ENCODE results near the gene TMEM154. TPM values are rescaled to one million over a fixed set of nuclear protein-coding genes. Genes with fewer than 3 reads are reported as not detected.

TMEM154 gene
- total and polyA plus RNA-seq, 2 experiments from 2014 or later = 0.36 to 1.7 TPM

DNA sequence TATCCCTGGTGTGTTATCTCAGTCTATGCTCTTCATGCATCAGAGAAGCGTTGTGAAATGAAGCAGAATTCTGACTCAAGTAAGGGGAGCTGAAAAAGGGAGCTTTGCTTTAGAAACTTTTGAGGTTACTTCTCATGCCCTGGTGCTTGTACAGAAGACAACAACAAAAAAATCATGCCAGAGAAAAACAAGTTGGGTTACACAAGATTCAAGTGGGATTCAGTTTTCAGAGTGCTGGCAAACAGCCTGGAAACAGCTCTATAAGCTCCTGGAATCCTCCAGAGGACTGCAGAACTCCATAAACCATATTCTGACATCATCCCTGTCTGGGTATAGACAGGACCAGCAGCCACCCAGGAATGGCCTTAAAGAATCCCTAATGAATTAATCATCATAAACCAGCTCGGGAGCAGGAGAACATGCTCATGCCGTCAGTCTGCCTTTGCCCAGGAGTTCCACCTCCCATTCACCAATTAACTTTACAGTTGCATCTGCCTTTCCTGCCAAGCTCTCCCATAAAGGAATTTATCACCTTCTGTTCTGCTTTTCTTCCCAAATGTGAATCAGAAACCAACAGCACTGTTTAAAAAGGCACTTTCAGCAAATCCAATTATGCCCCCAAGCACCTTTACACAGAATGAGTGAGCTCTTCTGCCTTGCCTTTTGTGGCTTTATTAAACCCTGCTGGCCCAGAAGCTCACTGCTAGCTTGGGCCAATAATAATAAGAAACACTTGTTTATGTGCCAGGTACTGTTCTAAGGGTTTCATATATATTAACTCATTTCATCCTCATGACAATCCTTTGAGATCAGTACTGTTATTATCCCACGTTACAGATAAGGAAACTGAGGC, 89.4 kb downstream of the TMEM154 start:
- peak; percentile 90 for DNase-seq (ENCODE audit: low spot score)
- H3K4me2 ChIP-seq = peak overlapping the region; percentile 67
- H3K27ac ChIP-seq = peak overlapping the region; percentile 54
- 36% methylated on average over 4 of the region's 4 CpGs for WGBS (ENCODE audit: low lambda C conversion rate, missing lambda C conversion rate)
- H4K20me1 ChIP-seq (ENCODE audit: insufficient read depth, poor library complexity, severe bottlenecking) = no peaks in the 10 kb centered on the region
- no peaks in the 10 kb centered on the region for H3K36me3 ChIP-seq (replicated peaks; ENCODE audit: insufficient read depth, low read depth)
- TF ChIP-seq EZH2 (IDR thresholded peaks at IDR 0.05; ENCODE audit: borderline replicate concordance) = no peak
- TF ChIP-seq, protein P1, sequence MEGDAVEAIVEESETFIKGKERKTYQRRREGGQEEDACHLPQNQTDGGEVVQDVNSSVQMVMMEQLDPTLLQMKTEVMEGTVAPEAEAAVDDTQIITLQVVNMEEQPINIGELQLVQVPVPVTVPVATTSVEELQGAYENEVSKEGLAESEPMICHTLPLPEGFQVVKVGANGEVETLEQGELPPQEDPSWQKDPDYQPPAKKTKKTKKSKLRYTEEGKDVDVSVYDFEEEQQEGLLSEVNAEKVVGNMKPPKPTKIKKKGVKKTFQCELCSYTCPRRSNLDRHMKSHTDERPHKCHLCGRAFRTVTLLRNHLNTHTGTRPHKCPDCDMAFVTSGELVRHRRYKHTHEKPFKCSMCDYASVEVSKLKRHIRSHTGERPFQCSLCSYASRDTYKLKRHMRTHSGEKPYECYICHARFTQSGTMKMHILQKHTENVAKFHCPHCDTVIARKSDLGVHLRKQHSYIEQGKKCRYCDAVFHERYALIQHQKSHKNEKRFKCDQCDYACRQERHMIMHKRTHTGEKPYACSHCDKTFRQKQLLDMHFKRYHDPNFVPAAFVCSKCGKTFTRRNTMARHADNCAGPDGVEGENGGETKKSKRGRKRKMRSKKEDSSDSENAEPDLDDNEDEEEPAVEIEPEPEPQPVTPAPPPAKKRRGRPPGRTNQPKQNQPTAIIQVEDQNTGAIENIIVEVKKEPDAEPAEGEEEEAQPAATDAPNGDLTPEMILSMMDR (IDR thresholded peaks at IDR 0.05; ENCODE audit: poor library complexity) = no peak
- no peak for TF ChIP-seq EZH2phosphoT487 (IDR thresholded peaks at IDR 0.05; ENCODE audit: low read depth, severe bottlenecking, unreplicated experiment)
- H3K4me3 ChIP-seq = no peak overlapping the region
- H3K79me2 ChIP-seq = no peaks in the 10 kb centered on the region
- no peaks in the 10 kb centered on the region for H3K9me3 ChIP-seq (ENCODE audit: low read depth)
- peaks cover 28% of the 10 kb centered on the region for H3K4me1 ChIP-seq (ENCODE audit: insufficient read depth)
- H3K27me3 ChIP-seq = no peaks in the 10 kb centered on the region
- H3K9me2 ChIP-seq (replicated peaks; ENCODE audit: insufficient read depth) = no peaks in the 10 kb centered on the region
- H2AFZ ChIP-seq = no peak overlapping the region

- H3K27me3 ChIP-seq = no peaks in the 10 kb centered on the region
- TF ChIP-seq EZH2phosphoT487 (IDR thresholded peaks at IDR 0.05; ENCODE audit: low read depth, severe bottlenecking, unreplicated experiment) (no peak), EZH2 (IDR thresholded peaks at IDR 0.05; ENCODE audit: borderline replicate concordance) (no peak)
- TF ChIP-seq, protein P1 (IDR thresholded peaks at IDR 0.05; ENCODE audit: poor library complexity) = no peak
- H3K36me3 ChIP-seq (replicated peaks; ENCODE audit: insufficient read depth, low read depth) = no peaks in the 10 kb centered on the region
- H3K4me2 ChIP-seq = no peak overlapping the region
- no peaks in the 10 kb centered on the region for H3K9me2 ChIP-seq (replicated peaks; ENCODE audit: insufficient read depth)
- H3K27ac ChIP-seq = peak overlapping the region; percentile 27
- peaks cover 34% of the 10 kb centered on the region for H3K4me1 ChIP-seq (ENCODE audit: insufficient read depth)
- no peaks in the 10 kb centered on the region for H3K9me3 ChIP-seq (ENCODE audit: low read depth)
- H4K20me1 ChIP-seq (ENCODE audit: insufficient read depth, poor library complexity, severe bottlenecking) = no peaks in the 10 kb centered on the region
- 90% methylated on average over 4 of the region's 4 CpGs for WGBS (ENCODE audit: low lambda C conversion rate, missing lambda C conversion rate)
- no peak for DNase-seq (ENCODE audit: low spot score)
- no peaks in the 10 kb centered on the region for H3K79me2 ChIP-seq
- no peak overlapping the region for H2AFZ ChIP-seq
- no peak overlapping the region for H3K4me3 ChIP-seq
These were observed 90.9 kb downstream of the TMEM154 start for GRCh38 chr4:152588869-152589268.

DNA sequence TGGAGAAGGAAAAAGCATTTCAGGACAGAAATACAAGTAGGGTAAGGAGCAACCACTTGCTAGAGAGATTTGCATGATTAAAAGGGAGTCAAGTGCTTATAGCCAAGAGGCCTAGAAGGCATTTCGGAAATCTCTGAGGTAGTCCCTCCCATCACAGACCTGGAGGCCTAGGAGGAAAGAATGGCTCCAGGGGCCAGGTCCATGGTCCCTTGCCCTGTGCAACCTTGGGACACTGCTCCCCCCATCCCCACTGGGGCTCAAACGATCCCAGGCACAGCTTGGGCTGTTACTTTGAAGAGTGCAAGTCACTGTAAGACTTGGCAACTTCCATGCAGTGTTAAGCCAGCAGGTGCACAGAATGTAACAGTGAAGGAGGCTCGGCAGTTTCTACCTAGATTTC, 92.7 kb downstream of the TMEM154 start:
- no peaks in the 10 kb centered on the region for H3K9me2 ChIP-seq (replicated peaks; ENCODE audit: insufficient read depth)
- H3K4me2 ChIP-seq = no peak overlapping the region
- H3K4me1 ChIP-seq (ENCODE audit: insufficient read depth) = peaks cover 34% of the 10 kb centered on the region
- no peaks in the 10 kb centered on the region for H3K36me3 ChIP-seq (replicated peaks; ENCODE audit: insufficient read depth, low read depth)
- H3K27ac ChIP-seq = no peak overlapping the region
- no peak overlapping the region for H3K4me3 ChIP-seq
- H3K27me3 ChIP-seq = no peaks in the 10 kb centered on the region
- H4K20me1 ChIP-seq (ENCODE audit: insufficient read depth, poor library complexity, severe bottlenecking) = no peaks in the 10 kb centered on the region
- no peak overlapping the region for H2AFZ ChIP-seq
- TF ChIP-seq, protein P1 (IDR thresholded peaks at IDR 0.05; ENCODE audit: poor library complexity) = no peak
- no peak for TF ChIP-seq EZH2 (IDR thresholded peaks at IDR 0.05; ENCODE audit: borderline replicate concordance)
- no peak for TF ChIP-seq EZH2phosphoT487 (IDR thresholded peaks at IDR 0.05; ENCODE audit: low read depth, severe bottlenecking, unreplicated experiment)
- 84% methylated on average over 3 of the region's 3 CpGs for WGBS (ENCODE audit: low lambda C conversion rate, missing lambda C conversion rate)
- H3K9me3 ChIP-seq (ENCODE audit: low read depth) = no peaks in the 10 kb centered on the region
- DNase-seq (ENCODE audit: low spot score) = no peak
- no peaks in the 10 kb centered on the region for H3K79me2 ChIP-seq

All from hepatocyte (in vitro differentiated cells).